NCI-H1417 (cell line): ENCODE data around the gene MED10.

ENCODE experiments used
- DNase-seq, 3 experiments: peaks; one replicate each; lab custom pipeline; 2025; lab: John Stamatoyannopoulos, UW

Gene MED10, protein sequence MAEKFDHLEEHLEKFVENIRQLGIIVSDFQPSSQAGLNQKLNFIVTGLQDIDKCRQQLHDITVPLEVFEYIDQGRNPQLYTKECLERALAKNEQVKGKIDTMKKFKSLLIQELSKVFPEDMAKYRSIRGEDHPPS

GRCh38 chr5:6377905-6378765, at the start of gene MED10:
MED10 (minus strand) TSS chr5:6378547; CDS start chr5:6378483, 64 bp downstream.
- DNase-seq = peak; percentile 92 to 98 (median 97)

DNA sequence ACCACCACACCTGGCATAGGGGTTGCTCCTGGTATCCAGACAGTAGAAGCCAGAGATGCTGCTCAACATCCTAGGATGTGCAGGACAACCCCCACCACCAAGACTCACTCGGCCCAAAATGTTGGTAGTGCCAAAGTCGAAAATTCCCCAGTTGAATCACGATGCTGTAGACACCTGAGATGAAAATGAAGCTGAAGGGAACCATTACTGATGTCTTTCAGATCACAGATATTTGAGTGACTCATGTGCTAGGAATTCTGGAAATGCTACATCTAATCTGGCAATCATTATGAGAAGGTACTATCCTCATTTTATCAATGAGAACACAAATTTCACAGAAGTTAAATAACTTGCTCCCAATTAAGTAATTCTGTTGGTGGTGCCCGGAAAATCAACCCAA, 49.3 kb upstream of the MED10 start:
- no peak for DNase-seq

DNA sequence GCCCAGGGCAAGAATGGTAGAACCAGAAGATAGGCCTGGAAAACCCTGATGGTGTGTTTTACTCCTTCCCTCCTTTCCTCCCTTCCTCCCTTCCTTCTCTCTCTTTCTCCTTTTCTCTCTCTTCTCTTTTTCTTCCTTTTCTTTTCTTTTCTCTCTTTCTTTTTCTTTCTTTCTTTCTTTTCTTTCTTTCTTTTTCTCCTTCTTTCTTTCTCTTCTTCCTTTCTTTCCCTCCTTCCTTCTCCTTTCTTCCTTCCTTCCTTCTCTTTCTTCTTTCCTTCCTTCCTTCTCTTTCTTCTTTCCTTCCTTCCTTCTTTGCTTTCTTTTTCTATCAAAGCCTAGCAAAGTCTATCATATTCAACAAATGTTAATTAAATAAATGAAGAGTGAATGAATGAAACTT, 46.4 kb upstream of the MED10 start:
- DNase-seq = no peak

DNA sequence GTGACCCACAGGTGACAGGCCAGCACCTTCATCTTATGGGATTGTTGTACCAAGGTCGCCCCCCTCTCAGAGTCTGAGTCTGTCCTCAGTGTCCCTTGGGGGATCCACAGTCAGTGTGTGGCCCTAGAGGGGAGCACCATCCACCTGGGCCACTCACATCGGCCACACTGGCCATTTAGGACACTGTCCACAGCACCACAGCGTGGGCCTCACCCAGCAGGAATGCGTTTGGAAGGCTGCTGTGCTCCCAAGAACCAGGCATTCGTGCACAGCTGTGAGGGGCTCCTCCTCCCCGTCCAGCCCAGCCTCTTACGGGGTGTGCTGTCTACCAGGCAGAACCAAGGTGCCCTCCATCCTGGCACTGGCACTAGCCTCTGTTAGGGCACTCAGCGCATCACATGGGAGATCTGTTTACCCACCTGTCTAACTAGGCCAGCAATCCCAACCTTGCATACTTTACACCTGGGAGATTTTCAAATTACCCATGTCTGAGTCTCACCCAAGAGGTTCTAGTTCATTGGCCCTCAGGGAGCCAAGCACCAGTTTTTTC, 45.8 kb upstream of the MED10 start:
- peak; percentile 38 to 92 (median 60) for DNase-seq

DNA sequence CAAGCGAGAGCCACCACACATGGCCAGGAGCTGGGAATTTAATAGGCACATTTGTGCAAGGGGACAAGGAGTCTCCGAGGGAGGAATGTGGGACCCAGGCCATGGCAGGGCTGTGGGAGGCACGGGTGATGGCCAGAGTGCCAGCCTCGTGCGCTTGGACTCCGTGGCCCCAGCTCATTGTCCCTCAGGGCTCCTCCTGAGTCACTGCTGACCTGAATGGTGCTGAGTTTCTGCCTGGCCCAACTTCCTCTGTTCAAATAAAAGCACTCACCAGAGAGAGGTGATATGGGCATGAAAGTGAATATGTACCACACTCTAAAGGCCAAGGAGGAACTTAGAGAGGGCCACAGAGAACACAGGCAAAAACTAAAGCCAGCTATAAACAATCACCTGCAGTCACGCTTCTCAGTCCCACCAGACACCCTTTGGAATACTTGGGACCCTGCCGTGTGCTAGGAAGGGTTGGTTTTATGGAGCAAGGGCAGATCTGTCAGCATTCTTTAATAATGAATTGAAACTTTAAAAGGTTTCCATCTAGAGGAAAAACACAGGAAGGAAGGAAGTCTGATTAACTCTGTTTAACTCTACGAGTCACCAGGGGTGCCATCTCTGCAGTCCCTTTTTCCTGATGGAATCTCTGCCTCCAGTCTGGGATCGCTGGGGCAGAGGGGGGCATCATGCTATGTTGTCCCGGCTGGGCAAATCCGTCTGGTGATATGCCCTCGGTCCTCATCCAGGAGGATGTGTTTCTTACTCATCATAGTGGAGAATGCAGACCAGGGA, 45.2 kb upstream of the MED10 start:
- DNase-seq = no peak

DNA sequence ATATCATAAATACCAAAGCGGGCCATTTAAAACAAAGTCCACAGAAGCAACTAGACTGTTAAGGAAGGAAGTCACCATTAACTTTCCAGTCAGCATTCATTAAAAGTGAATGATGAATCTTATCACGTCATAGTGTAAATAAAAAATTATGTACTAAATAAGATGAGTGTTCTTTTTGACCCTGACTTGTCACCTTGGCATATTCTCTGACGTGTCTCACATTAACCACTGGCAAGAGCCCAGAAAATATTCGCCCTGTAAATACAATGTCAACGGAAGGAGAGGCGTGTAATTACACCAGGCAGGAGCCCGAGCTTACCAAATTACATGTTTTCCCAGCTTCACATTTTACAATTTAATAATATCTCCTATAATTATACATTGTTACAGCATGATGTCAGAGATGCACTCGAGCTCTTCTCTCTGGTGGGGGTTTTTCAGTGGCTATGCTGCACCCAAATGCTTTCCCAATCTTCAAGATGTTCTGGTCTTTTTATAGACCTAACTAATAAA, 41.0 kb upstream of the MED10 start:
- peak in 2 of 3 experiments; percentile 93 to 100 for DNase-seq

- DNase-seq = no peak
Observed at GRCh38 chr5:6418679-6419276, 40.4 kb upstream of the MED10 start.

DNA sequence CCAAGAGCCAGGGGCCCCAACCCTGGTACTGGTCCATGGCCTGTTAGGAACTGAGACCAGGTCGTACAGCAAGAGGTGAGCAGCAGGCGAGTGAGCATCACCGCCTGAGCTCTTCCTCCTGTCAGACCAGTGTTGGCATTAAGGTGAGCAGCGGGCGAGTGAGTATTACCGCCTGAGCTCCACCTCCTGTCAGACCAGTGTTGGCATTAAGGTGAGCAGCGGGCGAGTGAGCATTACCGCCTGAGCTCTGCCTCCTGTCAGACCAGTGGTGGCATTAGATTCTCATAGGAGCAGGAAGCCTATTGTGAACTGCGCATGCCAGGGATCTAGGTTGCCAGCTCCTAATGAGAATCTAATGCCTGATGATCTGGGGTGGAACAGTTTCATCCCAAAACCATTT, 39.3 kb upstream of the MED10 start:
- DNase-seq = no peak

- no peak for DNase-seq
Observed at GRCh38 chr5:6412811-6413210, 34.5 kb upstream of the MED10 start.

GRCh38 chr5:6411141-6411540, 32.8 kb upstream of the MED10 start:
- no peak for DNase-seq

- DNase-seq = no peak
Observed at GRCh38 chr5:6410421-6410820, 32.1 kb upstream of the MED10 start.

DNA sequence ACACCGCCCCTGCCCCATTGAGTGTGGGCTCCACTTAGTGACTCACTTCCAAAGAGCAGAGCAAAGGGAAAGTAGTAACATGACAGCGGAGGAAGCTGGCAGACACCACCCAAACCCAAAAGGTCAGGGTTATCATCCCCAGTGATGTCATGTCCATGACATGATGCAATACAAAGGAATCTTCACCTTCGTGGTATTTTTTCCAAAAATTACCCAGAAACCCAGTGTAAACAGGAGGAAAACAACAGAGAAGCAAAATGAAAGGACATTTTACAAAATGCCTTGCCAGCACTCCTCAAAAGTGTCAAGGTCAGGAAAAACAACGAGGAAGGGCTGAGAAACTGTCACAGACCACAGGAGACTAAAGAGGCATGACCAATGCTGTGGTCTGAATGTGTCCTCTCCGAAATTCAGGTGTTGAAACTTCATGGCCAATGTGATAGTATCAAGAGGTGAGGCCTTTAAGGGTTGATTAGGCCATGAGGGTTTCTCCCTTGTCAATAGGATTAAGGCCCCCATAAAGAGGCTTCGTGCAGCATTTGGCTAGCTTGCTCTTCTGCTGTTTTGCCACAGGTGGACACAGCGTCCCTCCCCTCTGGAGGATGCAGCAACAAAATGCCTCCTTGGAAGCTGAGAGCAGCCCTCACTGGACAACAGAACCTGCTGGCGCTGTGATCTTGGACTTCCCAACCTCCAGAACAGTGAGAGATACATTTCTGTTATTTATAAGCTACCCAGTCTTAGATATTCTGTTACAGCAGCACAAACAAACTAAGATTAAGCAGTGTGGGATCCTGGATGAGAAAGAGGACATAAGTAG, 30.5 kb upstream of the MED10 start:
- no peak for DNase-seq

DNA sequence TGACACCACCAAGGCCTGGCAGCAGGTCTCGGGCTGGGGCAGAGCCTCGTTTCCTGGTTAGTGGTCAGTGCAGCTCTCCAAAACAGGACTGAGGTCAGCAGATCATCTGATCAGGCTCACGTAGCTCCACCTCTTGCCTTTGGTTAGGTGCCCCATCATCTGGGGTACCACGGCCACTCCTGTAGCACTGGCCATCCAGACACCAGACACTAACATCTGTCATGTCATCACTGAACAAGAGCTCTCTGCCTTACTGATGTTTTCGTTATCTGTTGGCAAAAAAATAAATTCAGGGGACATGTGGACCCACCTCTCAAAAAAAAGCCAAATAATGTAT, 29.9 kb upstream of the MED10 start:
- DNase-seq = no peak

DNA sequence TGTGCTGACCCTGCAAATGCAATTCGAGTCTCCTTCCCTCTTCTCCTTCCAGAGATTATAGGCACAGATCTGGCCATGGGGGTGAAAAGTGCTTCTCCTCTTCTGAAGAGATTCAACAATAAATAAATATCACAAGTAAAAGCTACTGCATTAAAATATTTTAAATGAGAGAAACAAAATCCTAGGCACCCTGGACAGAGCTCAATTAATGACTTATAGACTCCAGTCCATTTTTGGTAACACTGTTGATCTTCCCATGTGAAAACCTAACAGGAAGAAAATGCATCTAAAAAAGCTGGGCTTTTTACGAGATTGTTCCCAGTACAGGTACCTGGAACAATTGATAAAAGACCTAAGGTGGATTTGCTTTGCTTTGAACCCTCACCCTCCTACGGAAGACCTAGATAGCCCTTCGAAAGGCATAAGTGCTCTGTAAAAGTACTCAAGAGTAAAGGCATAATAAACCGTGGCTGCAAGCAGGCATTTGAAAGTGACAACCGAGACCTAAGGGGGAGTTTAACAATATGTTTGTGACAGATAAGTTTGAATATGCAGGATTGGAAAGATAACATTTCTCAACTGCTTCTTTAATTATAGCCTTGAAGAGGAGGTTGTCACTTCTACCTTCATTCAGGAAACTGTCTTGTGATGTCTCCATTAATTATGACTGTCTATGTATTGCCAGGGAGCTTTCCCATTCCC, 29.4 kb upstream of the MED10 start:
- DNase-seq = peak in 1 of 3 experiments; percentile 77

DNA sequence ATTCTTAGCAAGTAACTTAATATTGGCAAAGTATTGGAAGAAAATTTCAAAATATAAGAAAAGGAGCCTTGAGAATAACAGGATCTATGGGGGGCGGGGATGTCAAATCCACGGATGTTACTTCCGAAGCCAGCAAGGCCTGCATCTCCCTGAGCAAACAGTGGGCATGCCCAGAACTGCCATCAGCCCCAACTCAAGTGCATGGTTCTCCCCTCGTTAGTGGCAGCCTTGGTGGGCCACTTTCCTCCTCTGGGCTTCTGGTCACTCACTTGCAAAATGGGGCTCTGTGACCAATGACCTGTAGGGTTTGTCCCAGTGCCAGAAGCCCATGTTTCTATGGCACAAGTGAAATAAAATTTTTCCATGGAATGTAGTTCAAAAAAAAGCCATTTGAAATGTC, 27.2 kb upstream of the MED10 start:
- DNase-seq = no peak

DNA sequence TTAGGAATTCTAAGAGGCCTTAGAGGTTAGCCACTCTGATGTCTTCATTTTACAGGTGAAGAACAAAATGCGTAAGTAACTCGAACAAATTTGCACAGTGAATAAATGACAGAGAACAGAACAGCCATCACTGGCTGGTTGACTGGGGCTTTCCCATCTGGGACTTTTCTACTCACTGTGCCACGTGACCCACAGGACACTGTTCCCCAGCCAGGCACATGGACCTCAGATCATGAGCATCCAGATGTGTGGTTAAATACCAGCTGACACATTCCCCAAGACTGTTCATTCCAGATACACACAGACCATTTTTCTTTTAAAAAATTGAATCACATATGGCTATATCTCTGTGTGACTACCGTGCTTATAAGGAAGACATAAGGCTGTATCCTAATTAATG, 25.8 kb upstream of the MED10 start:
- no peak for DNase-seq

- no peak for DNase-seq
Observed at GRCh38 chr5:6403416-6403815, 25.1 kb upstream of the MED10 start.

DNA sequence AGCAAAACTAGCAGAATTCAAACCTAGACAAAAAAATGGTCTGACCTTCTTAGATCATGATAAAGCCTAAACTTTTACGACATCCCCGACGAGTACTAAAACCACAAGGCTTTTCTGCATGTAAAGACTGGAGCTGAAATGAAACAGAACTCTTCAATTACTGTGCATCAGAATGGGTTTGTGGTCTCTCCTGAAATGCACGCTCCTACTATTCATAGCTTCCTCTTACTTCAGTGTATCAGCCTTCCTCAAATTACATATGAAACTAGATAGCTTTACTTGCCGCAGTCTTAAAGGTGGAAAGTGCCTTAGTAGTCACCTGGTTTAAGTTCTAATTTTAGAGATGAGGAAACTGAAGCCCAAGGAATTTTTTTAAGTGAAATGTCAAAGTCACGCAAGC, 24.6 kb upstream of the MED10 start:
- no peak for DNase-seq

DNA sequence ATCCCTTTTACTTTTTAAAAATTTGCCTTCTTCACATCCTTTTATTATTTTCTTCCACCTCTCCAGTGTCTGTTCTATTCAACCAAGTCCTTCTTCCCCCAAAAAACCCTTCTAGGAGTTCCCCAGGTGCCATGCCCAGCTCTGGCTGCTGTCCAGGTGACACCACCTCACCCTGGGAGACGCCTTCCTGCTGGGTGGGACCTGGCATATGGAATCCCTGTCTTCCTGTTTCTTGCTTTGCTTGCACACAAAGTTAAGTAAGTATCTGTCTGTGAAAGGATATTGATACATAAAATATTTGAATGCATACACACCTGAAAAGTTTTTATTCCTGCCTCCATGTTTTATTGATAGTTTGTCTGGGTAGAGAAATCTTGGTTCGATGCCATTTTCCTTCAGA, 23.1 kb upstream of the MED10 start:
- DNase-seq = no peak
